ENCODE data around the gene OGDH. TPM values are rescaled to one million over a fixed set of nuclear protein-coding genes. Genes with fewer than 3 reads are reported as not detected.

The OGDH gene
- total and polyA plus RNA-seq, 3 donors from 2014 or later = 82.4 to 95.1 (median 87.0) TPM

DNA sequence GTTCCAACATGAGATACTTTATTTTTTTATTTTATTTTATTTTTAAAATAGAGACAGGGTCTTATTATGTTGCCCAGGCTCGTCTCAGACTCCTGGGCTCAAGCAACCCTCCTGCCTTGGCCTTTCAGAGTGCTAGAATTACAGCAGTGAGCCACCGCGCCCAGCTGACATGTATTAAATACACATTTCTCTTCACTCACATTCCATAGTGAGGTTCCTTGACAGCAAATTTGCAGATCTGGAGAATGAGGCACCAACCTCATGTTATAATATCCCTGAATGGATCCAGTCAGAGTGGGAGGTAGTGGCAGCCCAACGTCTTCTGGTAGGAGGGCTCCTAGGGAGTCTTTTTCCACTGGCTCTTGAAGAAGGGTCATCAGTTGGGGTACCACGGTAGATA is 46.1 kb downstream of the OGDH start:
- no peak overlapping the region for H3K27ac ChIP-seq
- H3K9me3 ChIP-seq = no peaks in the 10 kb centered on the region
- H3K4me1 ChIP-seq = no peaks in the 10 kb centered on the region
- intact Hi-C loops (cut with DNase I; ENCODE audit: low total_unique reads) = no loop called here
- no peaks in the 10 kb centered on the region for H3K36me3 ChIP-seq (ENCODE audit: low read depth, missing control alignments)
- H3K4me3 ChIP-seq = no peak overlapping the region
- 93 to 96% methylated on average over 5 of the region's 5 CpGs for WGBS, 2 donors
- H3K27me3 ChIP-seq = no peaks in the 10 kb centered on the region
- TF ChIP-seq CTCF (IDR thresholded peaks at IDR 0.05) = no peak
- TF ChIP-seq POLR2A (IDR thresholded peaks at IDR 0.05) = no peak
- no peak for DNase-seq

DNA sequence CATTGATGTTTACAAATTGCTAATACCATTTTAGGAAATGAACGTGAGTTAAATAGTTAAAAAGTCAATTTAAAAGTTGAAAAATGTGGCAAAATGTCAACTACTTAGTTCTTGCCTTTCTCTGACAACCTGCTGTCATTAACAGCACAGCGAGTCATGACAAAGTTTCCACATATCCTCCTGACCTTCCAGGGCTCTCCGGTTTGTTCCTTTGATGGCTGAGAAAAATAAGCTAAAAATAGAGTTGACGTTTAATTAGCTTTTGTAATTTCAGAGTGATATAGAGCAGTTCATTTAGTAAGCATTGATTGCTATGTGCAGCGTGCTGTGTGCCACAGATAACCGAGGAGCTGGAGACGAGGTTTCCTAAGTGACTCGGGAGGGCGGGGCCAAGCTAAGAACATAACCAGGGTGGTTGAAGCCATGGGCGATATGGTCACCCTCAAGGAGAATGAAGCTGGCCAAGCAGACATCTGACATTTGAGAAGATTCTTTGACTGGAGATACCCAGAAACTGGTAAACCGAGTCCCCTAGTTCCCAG is 47.9 kb downstream of the OGDH start:
- 93 to 95% methylated on average over 11 of the region's 11 CpGs for WGBS, 2 donors
- TF ChIP-seq CTCF (IDR thresholded peaks at IDR 0.05) = no peak
- no peak for TF ChIP-seq POLR2A (IDR thresholded peaks at IDR 0.05)
- Histone ChIP-seq H3K27me3 (no peaks in the 10 kb centered on the region), H3K27ac (no peak overlapping the region), H3K9me3 (no peaks in the 10 kb centered on the region), H3K4me1 (no peaks in the 10 kb centered on the region), H3K4me3 (no peak overlapping the region), H3K36me3 (ENCODE audit: low read depth, missing control alignments) (no peaks in the 10 kb centered on the region)
- no peak for DNase-seq
- intact Hi-C loops (cut with DNase I; ENCODE audit: low total_unique reads) = no loop called here

- no peak for DNase-seq
- intact Hi-C loops (cut with DNase I; ENCODE audit: low total_unique reads) = no loop called here
- no peaks in the 10 kb centered on the region for H3K27me3 ChIP-seq
- no peak overlapping the region for H3K27ac ChIP-seq
- no peaks in the 10 kb centered on the region for H3K4me1 ChIP-seq
- no peaks in the 10 kb centered on the region for H3K9me3 ChIP-seq
- 81 to 92% methylated on average over 1 of the region's 1 CpG for WGBS, 2 donors
- no peak for TF ChIP-seq POLR2A (IDR thresholded peaks at IDR 0.05)
- no peak for TF ChIP-seq CTCF (IDR thresholded peaks at IDR 0.05)
- H3K36me3 ChIP-seq (ENCODE audit: low read depth, missing control alignments) = no peaks in the 10 kb centered on the region
- H3K4me3 ChIP-seq = no peak overlapping the region
Measured at GRCh38 chr7:44655341-44655740, 48.9 kb downstream of the OGDH start.

- WGBS, 2 donors = 97 to 98% methylated on average over 7 of the region's 7 CpGs
- Histone ChIP-seq H3K27ac (no peak overlapping the region), H3K9me3 (no peaks in the 10 kb centered on the region), H3K36me3 (ENCODE audit: low read depth, missing control alignments) (no peaks in the 10 kb centered on the region), H3K4me3 (no peak overlapping the region), H3K27me3 (no peaks in the 10 kb centered on the region), H3K4me1 (no peaks in the 10 kb centered on the region)
- no peak for DNase-seq
- intact Hi-C loops (cut with DNase I; ENCODE audit: low total_unique reads) = no loop called here
- TF ChIP-seq CTCF (IDR thresholded peaks at IDR 0.05) (no peak), POLR2A (IDR thresholded peaks at IDR 0.05) (no peak)
Measured at GRCh38 chr7:44658979-44659378, 52.6 kb downstream of the OGDH start.

DNA sequence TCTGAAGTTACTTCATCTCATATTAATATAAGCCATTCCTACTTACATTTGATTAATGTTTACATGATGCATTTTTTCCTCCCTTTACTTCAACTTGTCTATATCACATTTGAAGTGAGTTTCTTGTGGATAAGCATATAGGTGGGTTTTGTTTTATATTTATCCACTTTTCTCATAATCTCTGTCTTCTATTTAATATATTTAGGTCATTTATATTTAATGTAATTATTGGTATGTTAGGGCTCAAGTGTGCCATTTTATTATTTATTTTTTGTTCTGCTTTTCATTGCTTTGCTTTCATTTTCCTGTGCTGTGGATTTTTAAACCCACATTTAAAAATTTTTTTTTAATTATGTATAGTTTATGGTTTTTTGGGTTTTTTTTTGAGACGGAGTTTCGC is 54.8 kb downstream of the OGDH start:
- Histone ChIP-seq H3K27me3 (no peaks in the 10 kb centered on the region), H3K27ac (no peak overlapping the region), H3K9me3 (no peaks in the 10 kb centered on the region), H3K4me3 (no peak overlapping the region), H3K4me1 (no peaks in the 10 kb centered on the region), H3K36me3 (ENCODE audit: low read depth, missing control alignments) (no peaks in the 10 kb centered on the region)
- 98% methylated on average over 2 of the region's 2 CpGs for WGBS, 2 donors
- no peak for DNase-seq
- no peak for TF ChIP-seq CTCF (IDR thresholded peaks at IDR 0.05)
- TF ChIP-seq POLR2A (IDR thresholded peaks at IDR 0.05) = no peak
- intact Hi-C loops (cut with DNase I; ENCODE audit: low total_unique reads) = no loop called here

Data from testis (tissue), 3 donors.